Left cardiac atrium (tissue), 4 donors: ENCODE measurements around the gene TADA1. TPM values are rescaled to one million over a fixed set of nuclear protein-coding genes. Genes with fewer than 3 reads are reported as not detected.

ENCODE experiments used
- ATAC-seq, 2 donors: fragments of 200-7000 bp; cut with Tn5 transposase; one replicate each; pipeline ENCODE4 v1.9.1; 2020; ENCODE audit warnings: mild to moderate bottlenecking in 2 of 2, moderate library complexity in 2 of 2
- DNase-seq: peaks from one replicate; pipeline ENCODE4 v3.0.0-alpha.2; 2020
- intact Hi-C, 2 donors: fragments of 100-400 bp; cut with DNase I; formaldehyde crosslinking; loops; one replicate each; pipeline versions ENCODE4 v1.14.1 to v1.15.1; 2022 to 2023
- long read RNA-seq: library from polyadenylated mRNA; unstranded; transcript quantifications from one replicate; pipeline ENCODE4 v2.0.0, GENCODE V29; 2021
- total RNA-seq, 2 donors: library from RNA; stranded (reverse); fragmentation: NEBNext Ultra II Directional; extraction: Animal tissue kit (Norgen Biotek cat#: 25700); gene quantifications; one replicate each; pipeline ENCODE4 v1.2.1, GENCODE V29; 2021
- donor health status: DM: no; HTN: yes; CAD: no.
- donor health status: DM: no; HTN: yes; CAD: no; lungs with severe emphysema.
- donor health status: DM: yes; HTN: yes; CAD: no.
- donor health status: Dilated cardiomyopathy.

TADA1 gene
- 1 to 10 TPM; 9.4 TPM for total RNA-seq
- long read RNA-seq, transcript TADA1-201 (8 exons, 2,159 nt): major isoform, 29 of 33 reads
- long read RNA-seq, partial matches to known transcripts: 1 of 33 reads
- long read RNA-seq, other reads (novel, unspliced or antisense): 3 of 33 reads

- peak; percentile 97 to 98 for ATAC-seq
- peak; percentile 99 for DNase-seq
- intact Hi-C loops: no loop called here
These were observed at the start of gene TADA1 for GRCh38 chr1:166875734-166876539. TSS of gene TADA1 (minus strand) at chr1:166876264. CDS start at chr1:166876233, 31 bp downstream.

- DNase-seq: no peak
- intact Hi-C loops: no loop called here
- ATAC-seq: no peak
These were observed 48.9 kb upstream of the TADA1 start for GRCh38 chr1:166924823-166925541.

- ATAC-seq (peak; percentile 63 to 75), DNase-seq (peak; percentile 29)
- intact Hi-C loops: no loop called here
These were observed 44.8 kb upstream of the TADA1 start for GRCh38 chr1:166920561-166921475.

GRCh38 chr1:166918956-166919316 lies 42.9 kb upstream of the TADA1 start:
- DNase-seq (no peak), ATAC-seq (no peak)
- intact Hi-C loops: no loop called here

GRCh38 chr1:166918088-166918955 lies 42.3 kb upstream of the TADA1 start:
- ATAC-seq (no peak), DNase-seq (no peak)
- intact Hi-C loops: no loop called here

- ATAC-seq (no peak), DNase-seq (no peak)
- intact Hi-C loops: no loop called here
These were observed 39.9 kb upstream of the TADA1 start for GRCh38 chr1:166915941-166916340.

- DNase-seq (no peak), ATAC-seq (no peak)
- intact Hi-C loops: no loop called here
These were observed 39.0 kb upstream of the TADA1 start for GRCh38 chr1:166915042-166915441.

GRCh38 chr1:166914111-166914510 lies 38.0 kb upstream of the TADA1 start:
- intact Hi-C loops: no loop called here
- ATAC-seq (no peak), DNase-seq (no peak)

- intact Hi-C loops: no loop called here
- no peak for ATAC-seq
- no peak for DNase-seq
These were observed 35.6 kb upstream of the TADA1 start for GRCh38 chr1:166911624-166912023.

- ATAC-seq (peak; percentile 93 to 95), DNase-seq (peak; percentile 51)
- intact Hi-C loops: loop anchor here in 1 of 2 donors (1.0 kb wide), 1 partner anchor 147 kb away; no protein-coding TSS in a partner anchor
These were observed 34.4 kb upstream of the TADA1 start for GRCh38 chr1:166910396-166910994.

- intact Hi-C loops: no loop called here
- ATAC-seq (no peak), DNase-seq (no peak)
These were observed 32.9 kb upstream of the TADA1 start for GRCh38 chr1:166908942-166909341.

GRCh38 chr1:166907763-166908162 lies 31.7 kb upstream of the TADA1 start:
- no peak for ATAC-seq
- DNase-seq: no peak
- intact Hi-C loops: no loop called here

GRCh38 chr1:166907051-166907450 lies 31.0 kb upstream of the TADA1 start:
- DNase-seq (no peak), ATAC-seq (no peak)
- intact Hi-C loops: no loop called here

GRCh38 chr1:166906647-166907046 lies 30.6 kb upstream of the TADA1 start:
- ATAC-seq (no peak), DNase-seq (no peak)
- intact Hi-C loops: no loop called here

- no peak for DNase-seq
- peak in 1 of 2 donors; percentile 74 for ATAC-seq
- intact Hi-C loops: no loop called here
These were observed 29.8 kb upstream of the TADA1 start for GRCh38 chr1:166905900-166906299.

GRCh38 chr1:166905136-166905535 lies 29.1 kb upstream of the TADA1 start:
- DNase-seq (no peak), ATAC-seq (no peak)
- intact Hi-C loops: no loop called here

GRCh38 chr1:166903232-166903631 lies 27.2 kb upstream of the TADA1 start:
- intact Hi-C loops: loop anchor here in 1 of 2 donors (5.0 kb wide), 1 partner anchor 154 kb away; no protein-coding TSS in a partner anchor
- no peak for DNase-seq
- no peak for ATAC-seq

GRCh38 chr1:166902279-166902678 lies 26.2 kb upstream of the TADA1 start:
- intact Hi-C loops: loop anchor here in 1 of 2 donors (5.0 kb wide), 1 partner anchor 155 kb away; no protein-coding TSS in a partner anchor
- DNase-seq: no peak
- peak in 1 of 2 donors; percentile 70 for ATAC-seq
